KMS-11 (cell line): ENCODE results near the gene CNIH3.

Source experiments
- H2AFZ ChIP-seq: fragments of 200-600 bp; sonication (generic); 2 replicates; pipeline ENCODE4 v1.6.1; 2016; ENCODE audit warnings: antibody characterized with exemption, mixed run types, low read depth
- H3K27ac ChIP-seq: fragments of 200-600 bp; sonication (generic); 2 replicates; pipeline ENCODE4 v1.6.1; 2016; ENCODE audit warnings: mild to moderate bottlenecking, mixed run types
- H3K27me3 ChIP-seq: fragments of 200-600 bp; sonication (generic); 2 replicates; pipeline ENCODE4 v1.6.1; 2017; ENCODE audit warnings: mild to moderate bottlenecking, low read depth, mixed run types, moderate library complexity; ENCODE audit not compliant: insufficient read depth
- H3K36me3 ChIP-seq: fragments of 200-600 bp; sonication (generic); 2 replicates; pipeline ENCODE4 v1.6.1; 2017; ENCODE audit warnings: mild to moderate bottlenecking, mixed run types; ENCODE audit not compliant: insufficient read depth
- H3K4me1 ChIP-seq: fragments of 200-600 bp; sonication (generic); 2 replicates; pipeline ENCODE4 v1.6.1; 2016; ENCODE audit warnings: mild to moderate bottlenecking, low read depth, mixed run types; ENCODE audit not compliant: poor library complexity, severe bottlenecking
- H3K4me2 ChIP-seq: fragments of 200-600 bp; sonication (generic); 2 replicates; pipeline ENCODE4 v1.7.0; 2016; ENCODE audit warnings: mild to moderate bottlenecking, mixed run types
- H3K4me3 ChIP-seq: fragments of 200-600 bp; sonication (generic); IDR thresholded peaks from 2 replicates; pipeline ENCODE4 v1.6.1; 2017; ENCODE audit warnings: low read depth, low read length, mixed read lengths; ENCODE audit not compliant: insufficient read depth
- H3K79me2 ChIP-seq: fragments of 200-600 bp; sonication (generic); 2 replicates; pipeline ENCODE4 v1.6.1; 2016; ENCODE audit warnings: low read depth, mixed run types; ENCODE audit not compliant: insufficient read depth
- H3K9ac ChIP-seq: fragments of 200-600 bp; sonication (generic); 2 replicates; pipeline ENCODE4 v1.6.1; 2016; ENCODE audit warnings: mild to moderate bottlenecking, mixed run types
- H4K20me1 ChIP-seq: fragments of 200-600 bp; sonication (generic); 2 replicates; pipeline ENCODE4 v1.6.1; 2016; ENCODE audit warnings: mild to moderate bottlenecking, mixed run types; ENCODE audit not compliant: insufficient read depth
- CTCF ChIP-seq: fragments of 200-600 bp; sonication (generic); conservative IDR thresholded peaks from 2 replicates; pipeline ENCODE4 v1.6.1; 2017; ENCODE audit warnings: low read depth, mild to moderate bottlenecking, antibody characterized with exemption, low read length, moderate library complexity, mixed read lengths

Gene CNIH3

GRCh38 chr1:224757508-224757907 is 141.4 kb downstream of the CNIH3 start:
- H3K4me2 ChIP-seq: no peak overlapping the region
- no peaks in the 10 kb centered on the region for H4K20me1 ChIP-seq
- TF ChIP-seq CTCF: no peak

GRCh38 chr1:224759135-224759534 is 143.0 kb downstream of the CNIH3 start:
- TF ChIP-seq CTCF: no peak
- Histone ChIP-seq H3K4me3 (no peak overlapping the region), H3K36me3 (no peaks in the 10 kb centered on the region), H3K4me1 (no peaks in the 10 kb centered on the region), H2AFZ (no peak overlapping the region), H3K27me3 (no peaks in the 10 kb centered on the region), H3K9ac (no peak overlapping the region), H3K27ac (no peak overlapping the region), H3K79me2 (no peaks in the 10 kb centered on the region), H3K4me2 (no peak overlapping the region), H4K20me1 (no peaks in the 10 kb centered on the region)

More at GRCh38 chr1:224757508-224757907, 141.4 kb downstream of the CNIH3 start:
- Histone ChIP-seq H3K4me1 (peaks cover 6% of the 10 kb centered on the region), H3K4me3 (no peak overlapping the region), H3K9ac (no peak overlapping the region), H3K27ac (no peak overlapping the region), H3K27me3 (no peaks in the 10 kb centered on the region), H3K79me2 (no peaks in the 10 kb centered on the region), H3K36me3 (no peaks in the 10 kb centered on the region), H2AFZ (no peak overlapping the region)

DNA sequence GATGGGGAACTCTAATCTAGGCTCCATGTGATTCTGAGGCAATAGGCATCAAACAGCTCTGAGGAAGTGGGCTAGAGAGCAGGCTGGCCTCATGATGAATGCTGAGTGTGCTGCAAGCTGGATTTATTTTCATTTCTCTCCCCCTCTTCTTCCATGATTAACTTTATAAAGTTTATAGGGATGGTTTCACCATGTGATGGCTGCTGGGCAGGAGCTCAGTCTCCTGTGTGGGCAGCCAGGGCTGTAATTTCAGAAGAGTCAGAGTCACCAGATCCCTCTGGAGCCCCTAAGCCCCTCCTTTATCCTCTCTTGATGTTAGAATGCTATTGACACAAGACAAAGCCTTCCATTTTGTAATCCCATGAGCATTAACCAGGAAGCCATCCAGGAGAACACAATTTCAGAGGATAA is 143.6 kb downstream of the CNIH3 start:
- Histone ChIP-seq H3K9ac (no peak overlapping the region), H3K4me1 (no peaks in the 10 kb centered on the region), H2AFZ (no peak overlapping the region), H3K4me2 (no peak overlapping the region), H3K79me2 (no peaks in the 10 kb centered on the region), H3K27me3 (no peaks in the 10 kb centered on the region), H3K27ac (no peak overlapping the region), H4K20me1 (no peaks in the 10 kb centered on the region), H3K4me3 (no peak overlapping the region), H3K36me3 (no peaks in the 10 kb centered on the region)
- TF ChIP-seq CTCF: no peak

GRCh38 chr1:224760163-224760562 is 144.0 kb downstream of the CNIH3 start:
- H2AFZ ChIP-seq: no peak overlapping the region
- no peak for TF ChIP-seq CTCF
- no peak overlapping the region for H3K4me3 ChIP-seq
- no peaks in the 10 kb centered on the region for H3K79me2 ChIP-seq
- no peak overlapping the region for H3K27ac ChIP-seq
- H3K9ac ChIP-seq: no peak overlapping the region
- H3K27me3 ChIP-seq: no peaks in the 10 kb centered on the region
- H4K20me1 ChIP-seq: no peaks in the 10 kb centered on the region
- H3K4me2 ChIP-seq: no peak overlapping the region
- no peaks in the 10 kb centered on the region for H3K4me1 ChIP-seq
- H3K36me3 ChIP-seq: no peaks in the 10 kb centered on the region
